Choroid plexus epithelial cell (primary cell): Measurements from ENCODE around the gene ATP9B.
A peak's percentile ranks its signal among the peaks of the same experiment; 100 is the strongest.

Experiments used
- DNase-seq: peaks from one replicate; pipeline ENCODE4 v3.0.0-alpha.2; 2010; ENCODE audit warnings: low read depth
- H3K4me3 ChIP-seq: 2 replicates; pipeline ENCODE4 v1.5.1; 2011; ENCODE audit warnings: low read depth, mild to moderate bottlenecking, control low read depth, low read length, moderate library complexity
- TF ChIP-seq, protein P1 (sequence below): conservative IDR thresholded peaks from 2 replicates; pipeline ENCODE4 v1.5.1; 2011; ENCODE audit warnings: low read depth, mild to moderate bottlenecking, control low read depth, inconsistent platforms, low read length, moderate library complexity

The ATP9B gene

GRCh38 chr18:79299711-79300110, 230.5 kb downstream of the ATP9B start:
- TF ChIP-seq, protein P1, sequence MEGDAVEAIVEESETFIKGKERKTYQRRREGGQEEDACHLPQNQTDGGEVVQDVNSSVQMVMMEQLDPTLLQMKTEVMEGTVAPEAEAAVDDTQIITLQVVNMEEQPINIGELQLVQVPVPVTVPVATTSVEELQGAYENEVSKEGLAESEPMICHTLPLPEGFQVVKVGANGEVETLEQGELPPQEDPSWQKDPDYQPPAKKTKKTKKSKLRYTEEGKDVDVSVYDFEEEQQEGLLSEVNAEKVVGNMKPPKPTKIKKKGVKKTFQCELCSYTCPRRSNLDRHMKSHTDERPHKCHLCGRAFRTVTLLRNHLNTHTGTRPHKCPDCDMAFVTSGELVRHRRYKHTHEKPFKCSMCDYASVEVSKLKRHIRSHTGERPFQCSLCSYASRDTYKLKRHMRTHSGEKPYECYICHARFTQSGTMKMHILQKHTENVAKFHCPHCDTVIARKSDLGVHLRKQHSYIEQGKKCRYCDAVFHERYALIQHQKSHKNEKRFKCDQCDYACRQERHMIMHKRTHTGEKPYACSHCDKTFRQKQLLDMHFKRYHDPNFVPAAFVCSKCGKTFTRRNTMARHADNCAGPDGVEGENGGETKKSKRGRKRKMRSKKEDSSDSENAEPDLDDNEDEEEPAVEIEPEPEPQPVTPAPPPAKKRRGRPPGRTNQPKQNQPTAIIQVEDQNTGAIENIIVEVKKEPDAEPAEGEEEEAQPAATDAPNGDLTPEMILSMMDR: no peak
- DNase-seq: no peak
- H3K4me3 ChIP-seq: no peak overlapping the region

DNA sequence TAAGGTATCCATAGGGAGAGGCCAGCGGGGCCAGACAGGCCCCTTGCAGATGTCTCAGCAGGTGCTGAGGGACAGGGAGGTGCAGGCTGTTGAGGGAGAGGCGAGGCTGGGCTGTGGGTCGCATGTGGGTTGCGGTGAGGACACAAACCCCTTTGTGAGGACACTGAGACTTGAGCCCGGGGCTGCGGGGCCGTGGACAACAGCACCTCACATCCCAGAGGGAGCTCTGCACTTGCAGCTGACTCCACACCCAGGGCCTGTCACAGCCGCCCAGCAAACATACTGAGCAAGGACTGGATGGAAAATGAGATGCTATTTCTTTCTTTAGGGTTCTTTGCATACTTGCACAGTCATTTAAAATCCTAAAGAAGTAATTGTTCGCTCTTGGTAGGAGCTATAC, 231.2 kb downstream of the ATP9B start:
- TF ChIP-seq, protein P1: no peak
- no peak overlapping the region for H3K4me3 ChIP-seq
- no peak for DNase-seq

GRCh38 chr18:79302120-79302519, 232.9 kb downstream of the ATP9B start:
- DNase-seq: no peak
- H3K4me3 ChIP-seq: no peak overlapping the region
- TF ChIP-seq, protein P1: no peak

- no peak overlapping the region for H3K4me3 ChIP-seq
- DNase-seq: no peak
- TF ChIP-seq, protein P1: no peak
Measured at GRCh38 chr18:79305911-79306310, 236.7 kb downstream of the ATP9B start.

DNA sequence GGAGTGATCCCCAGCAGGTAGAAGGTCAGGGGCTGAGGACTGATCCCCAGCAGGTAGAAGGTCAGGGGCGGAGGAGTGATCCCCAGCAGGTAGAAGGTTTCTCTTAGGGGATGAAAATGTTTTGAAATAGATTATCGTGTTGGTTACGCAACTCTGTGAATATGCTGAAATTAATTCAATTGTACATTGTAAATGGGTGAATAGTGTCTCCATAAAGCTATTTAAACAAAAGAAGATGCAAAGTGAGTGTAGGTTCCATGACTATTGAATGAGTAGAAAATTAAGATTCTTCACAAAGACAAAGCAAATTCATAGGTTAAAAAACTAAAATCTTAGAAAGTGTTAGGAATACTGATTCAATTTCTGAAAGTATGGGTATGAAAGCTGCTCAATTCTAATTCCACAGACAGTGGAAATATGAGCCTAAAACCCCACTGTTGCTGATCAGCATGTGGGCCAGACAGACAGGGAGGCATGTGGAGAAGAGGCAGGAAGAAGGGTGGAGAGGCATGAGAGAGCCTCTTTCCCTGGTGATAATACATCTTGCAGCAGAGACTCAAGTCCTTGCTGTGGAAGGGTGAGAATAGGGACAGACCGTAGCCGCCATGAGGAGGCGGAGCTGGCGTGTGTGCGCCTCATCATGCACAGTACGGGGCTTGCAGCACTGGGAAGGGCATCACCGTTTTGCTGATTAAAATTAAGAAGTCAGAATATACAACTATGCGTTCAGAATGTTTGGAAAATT, 240.6 kb downstream of the ATP9B start:
- TF ChIP-seq, protein P1: no peak
- peak; percentile 60 for DNase-seq
- H3K4me3 ChIP-seq: no peak overlapping the region

DNA sequence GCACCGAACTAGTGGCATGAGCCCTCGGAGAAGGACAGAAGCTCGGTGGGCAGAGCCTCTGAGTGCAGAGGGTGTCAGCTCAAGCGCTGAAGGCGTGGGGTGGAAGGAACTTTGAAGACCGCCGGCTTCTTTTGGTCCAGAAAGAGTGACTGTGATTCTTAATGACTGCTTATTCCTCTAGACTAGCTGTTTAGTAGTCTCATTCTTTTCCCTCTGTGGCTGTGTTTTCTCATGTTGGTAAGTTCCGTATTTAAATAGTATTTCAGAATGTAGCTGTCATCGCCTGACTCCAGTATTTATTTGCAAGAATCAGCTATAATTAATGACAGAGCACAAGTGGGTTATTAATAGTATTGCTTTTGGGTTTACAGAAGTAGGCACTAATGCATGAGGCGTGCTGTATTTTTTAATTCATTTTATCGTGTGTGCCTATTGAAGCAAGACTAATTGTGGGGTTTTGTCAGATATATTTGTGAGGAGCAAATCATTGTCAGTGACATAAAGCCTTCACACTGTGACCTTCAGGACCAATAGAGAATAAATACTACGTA, 245.7 kb downstream of the ATP9B start:
- no peak overlapping the region for H3K4me3 ChIP-seq
- DNase-seq: no peak
- TF ChIP-seq, protein P1: no peak

- H3K4me3 ChIP-seq: no peak overlapping the region
- TF ChIP-seq, protein P1: no peak
- no peak for DNase-seq
Measured at GRCh38 chr18:79315596-79315995, 246.4 kb downstream of the ATP9B start.
